D341Med (cell line): ENCODE results near the gene ACTR1A.
"Not testable (repeated sequence)": the region's sequence is repeated elsewhere in the genome, so short reads cannot be mapped to it uniquely, and the experiment has no call there.

ENCODE experiments used
- DNase-seq: peaks from one replicate; pipeline ENCODE4 v3.0.0; 2012; ENCODE audit warnings: low spot score

The ACTR1A gene

GRCh38 chr10:102502337-102503151 lies at the start of gene ACTR1A:
TSS of gene ACTR1A (minus strand) at chr10:102502712. CDS start at chr10:102502647, 65 bp downstream.
- peak; percentile 83 for DNase-seq

- no peak for DNase-seq
Measured at GRCh38 chr10:102550636-102551210, 48.2 kb upstream of the ACTR1A start.

DNA sequence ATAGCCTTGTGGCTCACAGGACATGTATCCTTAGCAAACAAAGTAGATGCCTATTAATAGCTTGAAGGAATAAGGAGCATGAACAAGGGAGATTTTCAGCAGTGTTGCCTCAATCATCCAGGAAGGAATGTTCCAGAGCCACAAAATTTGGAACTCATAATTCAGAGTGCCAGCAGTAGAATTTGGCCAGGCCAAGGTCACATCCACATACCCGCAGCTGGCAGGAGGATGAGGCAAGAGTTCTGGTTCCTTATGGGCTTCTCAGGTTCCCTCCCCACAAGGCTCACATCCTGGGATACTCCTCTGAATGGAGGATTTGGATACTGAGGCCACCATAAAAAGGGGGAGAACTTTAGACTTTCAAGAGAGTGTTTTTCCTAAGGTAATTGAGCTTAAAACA lies 47.0 kb upstream of the ACTR1A start:
- no peak for DNase-seq

GRCh38 chr10:102546606-102547320 lies 44.3 kb upstream of the ACTR1A start:
- DNase-seq, result no peak

DNA sequence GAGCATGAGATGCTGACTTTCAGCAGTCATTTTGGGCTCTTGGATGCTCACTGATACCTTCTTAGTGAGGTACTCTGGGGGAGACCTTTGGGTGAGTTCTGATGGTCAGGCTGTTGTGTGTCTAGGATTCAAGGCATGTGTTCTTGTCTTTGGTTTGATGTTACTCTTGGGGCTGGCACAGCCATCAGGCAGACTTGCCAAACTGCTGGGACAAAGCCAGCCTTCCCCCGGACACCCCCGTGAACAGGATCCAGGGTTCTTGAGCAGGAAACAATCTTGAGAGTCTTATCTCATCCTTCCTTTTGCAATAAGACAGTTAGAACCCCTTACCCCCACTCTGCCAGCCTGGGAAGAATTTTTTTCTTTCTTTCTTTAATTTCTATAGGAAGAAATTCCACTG lies 43.5 kb upstream of the ACTR1A start:
- no peak for DNase-seq

DNA sequence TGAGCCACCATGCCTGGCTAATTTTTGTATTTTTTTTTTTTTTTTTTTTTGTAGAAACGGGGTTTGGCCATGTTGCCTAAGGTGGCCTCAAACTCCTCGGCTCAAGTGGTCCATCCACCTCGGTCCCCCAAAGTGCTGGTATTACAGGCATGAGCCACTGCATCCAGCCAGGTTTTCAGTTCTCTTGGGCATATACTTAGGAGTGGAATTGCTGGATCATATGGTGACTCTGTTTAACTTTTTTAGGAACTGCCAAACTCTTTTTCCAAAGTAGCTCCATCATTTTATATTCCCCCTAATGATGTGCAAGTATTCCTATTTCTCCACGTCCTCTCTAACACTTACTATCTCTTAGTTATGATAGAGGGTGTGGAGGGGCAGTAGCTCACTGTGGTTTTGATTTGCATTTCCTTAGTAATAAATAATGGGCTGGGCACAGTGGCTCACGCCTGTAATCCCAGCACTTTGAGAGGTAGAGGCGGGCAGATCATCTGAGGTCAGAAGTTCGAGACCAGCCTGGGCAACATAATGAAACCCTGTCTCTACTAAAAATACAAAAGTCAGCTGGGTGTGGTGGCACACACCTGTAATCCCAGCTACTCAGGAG lies 42.9 kb upstream of the ACTR1A start:
- DNase-seq, result no peak

DNA sequence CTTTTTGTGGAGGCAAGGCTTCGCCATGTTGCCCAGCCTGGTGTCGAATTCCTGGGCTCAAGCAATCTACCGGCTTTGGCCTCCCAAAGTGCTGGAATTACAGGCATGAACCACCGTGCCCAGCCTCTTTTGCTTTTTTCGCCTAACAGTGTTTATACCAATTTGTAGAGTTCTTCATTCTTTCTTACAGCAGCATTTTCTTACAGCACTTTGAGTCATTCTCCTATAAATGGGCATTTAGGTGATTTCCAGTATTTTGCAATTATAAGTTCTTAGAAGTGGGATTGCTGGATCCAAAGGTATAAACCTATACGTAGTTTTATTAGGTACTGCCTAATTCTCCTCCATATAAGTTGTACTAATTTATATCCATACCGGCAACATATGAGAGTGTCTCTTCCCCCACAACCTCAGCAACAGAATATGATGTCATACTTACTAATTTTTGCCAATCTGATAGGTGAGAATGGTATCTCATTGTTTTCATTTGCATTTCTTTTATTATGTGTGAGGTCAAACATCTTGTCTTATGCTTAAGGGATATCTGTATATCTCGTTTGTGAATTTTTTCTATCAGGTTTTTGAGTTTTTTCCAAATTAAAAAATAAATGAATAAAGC lies 40.4 kb upstream of the ACTR1A start:
- DNase-seq, result no peak

DNA sequence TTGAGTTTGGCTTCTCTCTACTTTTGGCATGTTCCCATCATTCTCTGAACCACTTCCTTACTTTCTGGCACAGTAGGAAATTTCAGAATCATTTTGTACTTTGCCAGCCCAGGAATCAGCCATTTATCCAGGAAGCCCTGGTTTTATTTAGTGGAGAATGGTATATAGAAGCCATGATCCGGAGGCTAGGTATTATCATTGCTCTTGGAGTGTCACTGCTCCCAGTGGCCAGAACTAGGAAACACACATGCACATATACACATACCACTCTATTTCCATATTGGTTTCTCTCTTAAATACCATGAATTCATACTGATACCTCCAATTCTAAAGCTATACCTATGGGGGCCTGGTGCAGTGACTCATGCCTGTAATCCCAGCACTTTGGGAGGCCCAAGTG lies 37.5 kb upstream of the ACTR1A start:
- no peak for DNase-seq

DNA sequence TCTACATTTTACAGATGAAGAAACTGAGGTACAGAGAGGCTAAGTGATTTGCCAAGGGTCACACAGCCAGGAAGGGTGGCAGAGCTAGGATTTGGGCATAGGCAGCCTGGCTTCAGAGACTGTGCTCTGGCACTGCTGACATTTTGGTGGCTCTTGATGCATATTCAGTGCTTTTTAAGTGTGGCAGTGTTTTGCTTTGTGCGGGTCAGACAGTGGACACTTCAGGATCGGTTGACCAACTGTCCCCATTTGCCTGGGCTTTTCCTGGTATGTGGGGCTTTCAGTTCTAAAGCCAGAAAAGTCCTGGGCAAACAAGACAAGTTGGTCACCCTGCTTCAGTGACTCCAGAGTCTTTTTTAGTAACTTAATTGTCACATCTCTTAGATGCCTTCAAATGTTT lies 36.3 kb upstream of the ACTR1A start:
- no peak for DNase-seq

GRCh38 chr10:102537948-102538347 lies 35.4 kb upstream of the ACTR1A start:
- DNase-seq, result no peak

DNA sequence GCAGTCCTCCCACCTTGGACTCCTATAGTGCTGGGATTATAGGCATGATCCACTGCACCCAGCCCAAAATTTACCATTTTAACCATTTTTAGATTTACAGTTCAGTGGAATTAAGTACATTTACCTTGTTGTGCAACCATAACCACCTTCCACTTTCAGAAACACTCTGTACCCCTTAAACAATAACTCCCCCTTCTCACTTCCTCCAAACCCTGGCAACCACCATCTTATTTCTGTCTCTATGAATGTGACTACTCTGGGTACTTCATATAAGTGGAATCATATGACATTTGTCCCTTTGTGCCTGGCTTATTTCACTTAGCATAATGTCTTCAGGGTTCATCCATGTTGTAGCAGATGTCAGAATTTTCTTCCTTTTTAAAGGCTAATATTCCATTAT lies 34.9 kb upstream of the ACTR1A start:
- DNase-seq, result no peak

- no peak for DNase-seq
Measured at GRCh38 chr10:102535481-102536147, 33.1 kb upstream of the ACTR1A start.

DNA sequence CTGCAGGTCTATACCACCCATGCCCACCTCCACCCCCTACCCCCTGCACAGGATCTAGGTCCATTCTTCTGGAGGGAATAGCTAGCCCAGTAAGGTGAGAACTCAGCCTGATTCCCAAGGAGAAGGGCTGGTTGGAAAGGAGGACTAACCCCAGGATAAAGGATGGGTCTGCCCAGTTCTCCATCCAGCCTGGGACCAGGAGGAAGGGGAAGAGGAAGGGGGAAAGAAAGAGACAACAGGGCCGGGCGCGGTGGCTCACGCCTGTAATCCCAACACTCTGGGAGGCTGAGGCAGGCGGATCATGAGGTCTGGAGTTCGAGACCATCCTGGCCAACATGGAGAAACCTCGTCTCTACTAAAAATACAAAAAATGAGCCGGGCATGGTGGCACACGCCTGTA lies 32.5 kb upstream of the ACTR1A start:
- DNase-seq, result not testable (repeated sequence)

GRCh38 chr10:102534333-102534732 lies 31.8 kb upstream of the ACTR1A start:
- no peak for DNase-seq

GRCh38 chr10:102527546-102527945 lies 25.0 kb upstream of the ACTR1A start:
- no peak for DNase-seq

GRCh38 chr10:102524746-102525145 lies 22.2 kb upstream of the ACTR1A start:
- DNase-seq, result no peak

GRCh38 chr10:102523250-102524029 lies 20.9 kb upstream of the ACTR1A start:
- DNase-seq, result no peak

GRCh38 chr10:102522874-102523249 lies 20.4 kb upstream of the ACTR1A start:
- DNase-seq, result no peak

DNA sequence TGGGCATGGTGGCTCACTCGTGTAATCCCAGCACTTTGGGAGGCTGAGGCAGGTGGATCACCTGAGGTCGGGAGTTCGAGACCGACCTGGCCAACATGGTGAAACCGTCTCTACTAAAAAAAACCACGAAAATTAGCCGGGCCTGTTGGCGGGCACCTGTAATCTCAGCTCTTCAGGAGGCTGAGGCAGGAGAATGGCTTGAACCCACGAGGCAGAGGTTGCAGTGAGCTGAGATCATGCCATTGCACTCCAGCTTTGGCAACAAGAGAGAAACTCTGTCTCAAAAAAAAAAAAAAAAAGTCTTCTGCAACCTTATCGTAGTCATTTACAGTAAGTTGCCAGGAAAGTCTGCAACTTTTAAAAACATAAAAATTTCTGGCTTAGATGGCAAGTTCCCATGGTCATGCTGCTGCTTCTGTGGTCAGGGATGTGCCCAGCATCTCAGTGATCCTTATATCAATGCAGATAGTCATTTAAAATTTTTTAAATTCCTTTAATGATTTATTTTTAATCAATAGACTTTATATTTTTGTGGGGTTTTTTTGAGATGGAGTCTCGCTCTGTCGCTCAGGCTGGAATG lies 16.8 kb upstream of the ACTR1A start:
- DNase-seq, result no peak

DNA sequence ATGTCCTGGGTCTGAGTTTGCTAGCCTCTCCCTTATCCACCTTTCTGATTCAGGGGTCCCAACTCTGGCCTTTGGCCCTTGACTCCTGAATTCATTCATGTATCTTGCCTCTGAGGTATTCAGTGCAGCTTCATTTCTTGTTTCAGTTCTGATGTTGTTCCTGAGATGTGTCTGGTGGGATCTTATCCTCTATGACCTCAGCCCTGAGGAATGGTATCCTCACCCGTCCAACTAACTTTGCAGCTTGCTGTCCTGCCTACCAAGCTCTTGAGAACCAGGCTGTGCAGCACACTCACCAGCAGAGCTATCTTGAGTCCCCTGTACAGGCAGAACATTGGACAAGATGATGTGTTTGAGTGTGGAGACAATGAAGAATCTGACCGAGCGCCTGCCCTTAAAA lies 15.0 kb upstream of the ACTR1A start:
- DNase-seq, result no peak

- DNase-seq, result no peak
Measured at GRCh38 chr10:102515724-102516123, 13.2 kb upstream of the ACTR1A start.
